Karpas-422 (cell line): ENCODE data around the gene SLC24A1. TPM values are rescaled to one million over a fixed set of nuclear protein-coding genes. Genes with fewer than 3 reads are reported as not detected.

Experiments used
- DNase-seq: peaks from one replicate; pipeline ENCODE4 v3.0.0-alpha.2; 2015
- H2AFZ ChIP-seq: fragments of 200-600 bp; sonication (generic); 2 replicates; pipeline ENCODE4 v1.6.1; 2014; ENCODE audit warnings: antibody characterized with exemption, low read length, mixed read lengths
- H3K27ac ChIP-seq: fragments of 200-600 bp; sonication (generic); 2 replicates; pipeline ENCODE4 v1.5.1; 2014; ENCODE audit warnings: mild to moderate bottlenecking, low read length, moderate library complexity
- H3K27me3 ChIP-seq: fragments of 200-600 bp; sonication (generic); 2 replicates; pipeline ENCODE4 v1.6.1; 2014; ENCODE audit warnings: low read length, mixed read lengths
- H3K36me3 ChIP-seq: fragments of 200-600 bp; sonication (generic); 2 replicates; pipeline ENCODE4 v1.6.1; 2014; ENCODE audit warnings: low read length, mixed read lengths; ENCODE audit not compliant: insufficient read depth
- H3K4me1 ChIP-seq: fragments of 200-600 bp; sonication (generic); 2 replicates; pipeline ENCODE4 v1.6.1; 2014; ENCODE audit warnings: mild to moderate bottlenecking, low read length, mixed read lengths
- H3K4me2 ChIP-seq: fragments of 200-600 bp; sonication (generic); 2 replicates; pipeline ENCODE4 v1.6.1; 2014; ENCODE audit warnings: low read length, low read depth, mild to moderate bottlenecking; ENCODE audit not compliant: poor library complexity, severe bottlenecking
- H3K4me3 ChIP-seq: fragments of 200-600 bp; sonication (generic); 2 replicates; pipeline ENCODE4 v1.5.1; 2014; ENCODE audit warnings: mild to moderate bottlenecking, antibody characterized with exemption, low read length, mixed read lengths
- H3K79me2 ChIP-seq: fragments of 200-600 bp; sonication (generic); 2 replicates; pipeline ENCODE4 v1.6.1; 2014; ENCODE audit warnings: mild to moderate bottlenecking, low read length, mixed read lengths
- H3K9ac ChIP-seq: fragments of 200-600 bp; sonication (generic); 2 replicates; pipeline ENCODE4 v1.6.0; 2014; ENCODE audit warnings: low read length
- H3K9me2 ChIP-seq: fragments of 200-600 bp; sonication (generic), shearing (Covaris generic); replicated peaks from 2 replicates; pipeline ENCODE4 v1.6.0; 2014; ENCODE audit warnings: mild to moderate bottlenecking, low read length, moderate library complexity; ENCODE audit not compliant: insufficient read depth
- H3K9me3 ChIP-seq: fragments of 300-700, 200-600 bp; sonication (generic); 2 replicates; pipeline ENCODE4 v1.6.1; 2014; ENCODE audit warnings: low read length, mixed read lengths
- H4K20me1 ChIP-seq: fragments of 200-600 bp; sonication (generic); 2 replicates; pipeline ENCODE4 v1.6.1; 2014; ENCODE audit warnings: mild to moderate bottlenecking, antibody characterized with exemption, low read length, low read depth; ENCODE audit not compliant: insufficient read depth
- total RNA-seq: library from RNA; depleted of rRNA; stranded (reverse); fragments of >200 nt; shearing (Covaris generic); gene quantifications from 2 replicates; pipeline ENCODE4 v1.2.3, GENCODE V29; 2014; ENCODE audit warnings: low replicate concordance

SLC24A1 gene
- total RNA-seq, 1 experiment from 2014 or later, result 10.9 TPM

GRCh38 chr15:65623103-65623502 lies 1.4 kb downstream of the SLC24A1 start:
- Histone ChIP-seq H3K36me3 (no peaks in the 10 kb centered on the region), H3K79me2 (peaks cover 4% of the 10 kb centered on the region; the same call in 1 of the 2 replicates)
- no peak for DNase-seq

GRCh38 chr15:65626856-65627255 lies 5.1 kb downstream of the SLC24A1 start:
- Histone ChIP-seq H3K9me3 (no peaks in the 10 kb centered on the region), H3K36me3 (no peaks in the 10 kb centered on the region), H3K79me2 (no peaks in the 10 kb centered on the region), H3K4me3 (no peak overlapping the region), H3K27me3 (no peaks in the 10 kb centered on the region), H3K27ac (0 out of 2 replicates have a peak overlapping the region, but pooled peaks have one; percentile 33), H2AFZ (no peak overlapping the region), H4K20me1 (no peaks in the 10 kb centered on the region), H3K4me1 (peaks cover 12% of the 10 kb centered on the region), H3K9me2 (no peaks in the 10 kb centered on the region), H3K4me2 (no peak overlapping the region), H3K9ac (no peak overlapping the region)
- no peak for DNase-seq

More at GRCh38 chr15:65623103-65623502, 1.4 kb downstream of the SLC24A1 start:
- Histone ChIP-seq H3K4me1 (peaks cover 12% of the 10 kb centered on the region), H3K9me3 (no peaks in the 10 kb centered on the region), H3K9me2 (no peaks in the 10 kb centered on the region), H3K27ac (no peak overlapping the region), H3K4me2 (no peak overlapping the region), H3K4me3 (no peak overlapping the region), H3K9ac (no peak overlapping the region), H2AFZ (no peak overlapping the region), H4K20me1 (no peaks in the 10 kb centered on the region), H3K27me3 (no peaks in the 10 kb centered on the region)

- no peaks in the 10 kb centered on the region for H3K79me2 ChIP-seq
- no peak overlapping the region for H3K4me2 ChIP-seq
- H3K36me3 ChIP-seq, result no peaks in the 10 kb centered on the region
- H3K27ac ChIP-seq, result no peak overlapping the region
- no peak for DNase-seq
- H3K4me3 ChIP-seq, result no peak overlapping the region
- no peaks in the 10 kb centered on the region for H4K20me1 ChIP-seq
- no peak overlapping the region for H2AFZ ChIP-seq
- H3K27me3 ChIP-seq, result no peaks in the 10 kb centered on the region
- H3K9ac ChIP-seq, result no peak overlapping the region
- H3K4me1 ChIP-seq, result peaks cover 17% of the 10 kb centered on the region
- no peaks in the 10 kb centered on the region for H3K9me2 ChIP-seq
- H3K9me3 ChIP-seq, result no peaks in the 10 kb centered on the region
Measured at GRCh38 chr15:65629548-65629947, 7.8 kb downstream of the SLC24A1 start.

- no peak for DNase-seq
- Histone ChIP-seq H3K4me1 (peaks cover 17% of the 10 kb centered on the region), H3K79me2 (no peaks in the 10 kb centered on the region), H3K9ac (no peak overlapping the region), H3K27me3 (no peaks in the 10 kb centered on the region), H3K36me3 (no peaks in the 10 kb centered on the region), H2AFZ (no peak overlapping the region), H3K9me3 (no peaks in the 10 kb centered on the region), H3K4me2 (no peak overlapping the region), H3K9me2 (no peaks in the 10 kb centered on the region), H4K20me1 (no peaks in the 10 kb centered on the region), H3K27ac (no peak overlapping the region), H3K4me3 (no peak overlapping the region)
Measured at GRCh38 chr15:65630760-65631159, 9.0 kb downstream of the SLC24A1 start.

GRCh38 chr15:65631503-65631902 lies 9.8 kb downstream of the SLC24A1 start:
- H3K27ac ChIP-seq, result no peak overlapping the region
- DNase-seq, result no peak
- H3K9me3 ChIP-seq, result no peaks in the 10 kb centered on the region
- no peak overlapping the region for H2AFZ ChIP-seq
- no peak overlapping the region for H3K4me3 ChIP-seq
- H3K79me2 ChIP-seq, result no peaks in the 10 kb centered on the region
- H3K36me3 ChIP-seq, result no peaks in the 10 kb centered on the region
- H3K4me2 ChIP-seq, result no peak overlapping the region
- H3K9me2 ChIP-seq, result no peaks in the 10 kb centered on the region
- no peaks in the 10 kb centered on the region for H3K27me3 ChIP-seq
- H3K4me1 ChIP-seq, result peaks cover 16% of the 10 kb centered on the region
- no peak overlapping the region for H3K9ac ChIP-seq
- H4K20me1 ChIP-seq, result no peaks in the 10 kb centered on the region

- Histone ChIP-seq H3K4me1 (peaks cover 6% of the 10 kb centered on the region), H2AFZ (no peak overlapping the region), H3K4me2 (no peak overlapping the region), H4K20me1 (no peaks in the 10 kb centered on the region), H3K4me3 (no peak overlapping the region), H3K36me3 (no peaks in the 10 kb centered on the region), H3K27ac (no peak overlapping the region), H3K79me2 (no peaks in the 10 kb centered on the region), H3K9me2 (no peaks in the 10 kb centered on the region), H3K9ac (no peak overlapping the region), H3K27me3 (no peaks in the 10 kb centered on the region), H3K9me3 (no peaks in the 10 kb centered on the region)
- DNase-seq, result no peak
Measured at GRCh38 chr15:65632780-65633375, 11.1 kb downstream of the SLC24A1 start.

- Histone ChIP-seq H3K27me3 (no peaks in the 10 kb centered on the region), H3K9me2 (no peaks in the 10 kb centered on the region), H3K27ac (no peak overlapping the region), H3K9ac (no peak overlapping the region), H3K36me3 (no peaks in the 10 kb centered on the region), H3K4me1 (peaks cover 9% of the 10 kb centered on the region), H3K9me3 (no peaks in the 10 kb centered on the region), H2AFZ (no peak overlapping the region), H4K20me1 (no peaks in the 10 kb centered on the region), H3K4me2 (no peak overlapping the region), H3K4me3 (no peak overlapping the region), H3K79me2 (no peaks in the 10 kb centered on the region)
- no peak for DNase-seq
Measured at GRCh38 chr15:65633752-65634151, 12.0 kb downstream of the SLC24A1 start.

GRCh38 chr15:65634356-65634755 lies 12.6 kb downstream of the SLC24A1 start:
- no peak overlapping the region for H3K27ac ChIP-seq
- no peaks in the 10 kb centered on the region for H3K79me2 ChIP-seq
- no peaks in the 10 kb centered on the region for H3K36me3 ChIP-seq
- DNase-seq, result no peak
- H3K4me3 ChIP-seq, result no peak overlapping the region
- H4K20me1 ChIP-seq, result no peaks in the 10 kb centered on the region
- no peaks in the 10 kb centered on the region for H3K9me2 ChIP-seq
- no peak overlapping the region for H3K4me2 ChIP-seq
- no peaks in the 10 kb centered on the region for H3K27me3 ChIP-seq
- no peaks in the 10 kb centered on the region for H3K9me3 ChIP-seq
- peaks cover 12% of the 10 kb centered on the region for H3K4me1 ChIP-seq
- H3K9ac ChIP-seq, result no peak overlapping the region
- H2AFZ ChIP-seq, result no peak overlapping the region
